ENCODE results near the gene FBXO28.

DNA sequence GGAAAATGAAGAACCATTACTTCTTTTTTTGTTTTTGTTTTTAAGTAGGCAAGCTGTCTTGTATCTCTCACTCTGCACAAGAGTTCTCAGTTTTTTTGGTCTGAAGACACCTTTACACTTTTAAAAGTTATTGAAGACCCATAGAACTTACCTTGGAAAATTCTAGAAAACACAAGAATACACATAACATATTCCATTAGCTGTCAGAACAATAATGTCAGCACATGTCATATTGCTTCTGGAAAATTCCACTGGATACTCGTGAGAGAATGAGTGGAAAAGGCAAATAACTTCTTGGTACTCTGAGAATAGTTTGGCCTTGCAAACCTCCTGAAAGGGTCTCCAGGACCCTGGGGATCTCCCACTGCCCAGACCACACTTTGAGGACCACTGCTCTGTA lies 4.8 kb downstream of the FBXO28 start:
- TF ChIP-seq POLR2A (IDR thresholded peaks at IDR 0.05), result no peak
- TF ChIP-seq, protein P1, sequence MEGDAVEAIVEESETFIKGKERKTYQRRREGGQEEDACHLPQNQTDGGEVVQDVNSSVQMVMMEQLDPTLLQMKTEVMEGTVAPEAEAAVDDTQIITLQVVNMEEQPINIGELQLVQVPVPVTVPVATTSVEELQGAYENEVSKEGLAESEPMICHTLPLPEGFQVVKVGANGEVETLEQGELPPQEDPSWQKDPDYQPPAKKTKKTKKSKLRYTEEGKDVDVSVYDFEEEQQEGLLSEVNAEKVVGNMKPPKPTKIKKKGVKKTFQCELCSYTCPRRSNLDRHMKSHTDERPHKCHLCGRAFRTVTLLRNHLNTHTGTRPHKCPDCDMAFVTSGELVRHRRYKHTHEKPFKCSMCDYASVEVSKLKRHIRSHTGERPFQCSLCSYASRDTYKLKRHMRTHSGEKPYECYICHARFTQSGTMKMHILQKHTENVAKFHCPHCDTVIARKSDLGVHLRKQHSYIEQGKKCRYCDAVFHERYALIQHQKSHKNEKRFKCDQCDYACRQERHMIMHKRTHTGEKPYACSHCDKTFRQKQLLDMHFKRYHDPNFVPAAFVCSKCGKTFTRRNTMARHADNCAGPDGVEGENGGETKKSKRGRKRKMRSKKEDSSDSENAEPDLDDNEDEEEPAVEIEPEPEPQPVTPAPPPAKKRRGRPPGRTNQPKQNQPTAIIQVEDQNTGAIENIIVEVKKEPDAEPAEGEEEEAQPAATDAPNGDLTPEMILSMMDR (IDR thresholded peaks at IDR 0.05), result no peak
